RWPE2 (cell line): ENCODE measurements around the gene HPSE2.

Experiments used
- ATAC-seq: fragments of 200-7000 bp; cut with Tn5 transposase; 3 replicates; pipeline ENCODE4 v1.9.1; 2021; ENCODE audit warnings: low read depth
- DNase-seq: peaks from one replicate; pipeline ENCODE4 v3.0.0-alpha.2; 2020; ENCODE audit warnings: low spot score
- H3K27ac ChIP-seq: fragments of 450-650 bp; 2 replicates; pipeline ENCODE4 v1.5.1; 2017; ENCODE audit warnings: mild to moderate bottlenecking; ENCODE audit not compliant: poor library complexity, severe bottlenecking
- H3K27me3 ChIP-seq: fragments of 250-450 bp; sonication (Bioruptor Pico); 2 replicates; pipeline ENCODE4 v1.5.1; 2021; ENCODE audit warnings: mild to moderate bottlenecking, moderate library complexity; ENCODE audit not compliant: insufficient read depth, poor library complexity, severe bottlenecking
- H3K36me3 ChIP-seq: fragments of 250-450 bp; sonication (Bioruptor Pico); 2 replicates; pipeline ENCODE4 v1.5.1; 2020; ENCODE audit warnings: low read depth, mild to moderate bottlenecking, moderate library complexity
- H3K4me1 ChIP-seq: fragments of 250-450 bp; sonication (Bioruptor Pico); 2 replicates; pipeline ENCODE4 v1.5.1; 2021; ENCODE audit warnings: mild to moderate bottlenecking, moderate library complexity; ENCODE audit not compliant: insufficient read depth, poor library complexity, severe bottlenecking
- H3K4me3 ChIP-seq: fragments of 250-450 bp; sonication (Bioruptor Pico); 2 replicates; pipeline ENCODE4 v1.5.1; 2021; ENCODE audit warnings: mild to moderate bottlenecking, moderate library complexity; ENCODE audit not compliant: severe bottlenecking
- H3K9me3 ChIP-seq: fragments of 250-450 bp; sonication (Bioruptor Pico); 2 replicates; pipeline ENCODE4 v1.5.1; 2021; ENCODE audit warnings: mild to moderate bottlenecking, moderate library complexity; ENCODE audit not compliant: severe bottlenecking
- CTCF ChIP-seq: fragments of 450-650 bp; IDR thresholded peaks from one replicate; pipeline ENCODE4 v1.5.1; 2017; ENCODE audit warnings: mild to moderate bottlenecking, moderate library complexity; ENCODE audit not compliant: poor library complexity, severe bottlenecking

The HPSE2 gene

GRCh38 chr10:98619446-98619845 lies 616.2 kb downstream of the HPSE2 start:
- no peak for TF ChIP-seq CTCF
- Histone ChIP-seq H3K36me3 (no peaks in the 10 kb centered on the region), H3K9me3 (no peaks in the 10 kb centered on the region), H3K27ac (no peak overlapping the region), H3K4me1 (no peaks in the 10 kb centered on the region), H3K27me3 (no peaks in the 10 kb centered on the region), H3K4me3 (no peak overlapping the region)
- DNase-seq (no peak), ATAC-seq (no peak)

GRCh38 chr10:98617906-98618520 lies 617.6 kb downstream of the HPSE2 start:
- H3K4me1 ChIP-seq, result no peaks in the 10 kb centered on the region
- H3K27me3 ChIP-seq, result no peaks in the 10 kb centered on the region
- DNase-seq (no peak), ATAC-seq (no peak)
- no peak overlapping the region for H3K27ac ChIP-seq
- no peak for TF ChIP-seq CTCF
- H3K36me3 ChIP-seq, result no peaks in the 10 kb centered on the region
- H3K4me3 ChIP-seq, result no peak overlapping the region
- no peaks in the 10 kb centered on the region for H3K9me3 ChIP-seq

DNA sequence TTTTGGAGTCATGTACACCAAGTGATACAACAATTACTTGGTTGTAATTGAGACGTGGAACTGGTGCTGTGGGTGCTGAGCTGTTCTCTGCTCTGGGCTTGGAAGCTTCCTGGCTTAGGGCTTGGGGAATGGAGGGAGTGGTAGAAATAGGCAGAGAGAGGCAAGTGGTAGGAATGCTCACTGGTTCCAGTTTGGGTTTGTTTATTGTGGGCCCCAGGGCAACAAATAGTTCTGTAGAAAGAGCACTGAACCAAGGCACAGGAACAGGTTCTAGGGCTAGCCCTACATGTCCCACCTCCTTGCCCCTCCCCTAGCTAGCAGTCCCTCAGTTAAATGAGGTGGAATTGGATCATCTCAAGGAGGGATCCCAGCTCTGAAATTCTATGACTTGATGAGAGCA lies 622.2 kb downstream of the HPSE2 start:
- Histone ChIP-seq H3K36me3 (no peaks in the 10 kb centered on the region), H3K4me3 (no peak overlapping the region), H3K27me3 (no peaks in the 10 kb centered on the region), H3K27ac (no peak overlapping the region), H3K4me1 (no peaks in the 10 kb centered on the region), H3K9me3 (no peaks in the 10 kb centered on the region)
- no peak for TF ChIP-seq CTCF
- ATAC-seq (no peak), DNase-seq (no peak)

DNA sequence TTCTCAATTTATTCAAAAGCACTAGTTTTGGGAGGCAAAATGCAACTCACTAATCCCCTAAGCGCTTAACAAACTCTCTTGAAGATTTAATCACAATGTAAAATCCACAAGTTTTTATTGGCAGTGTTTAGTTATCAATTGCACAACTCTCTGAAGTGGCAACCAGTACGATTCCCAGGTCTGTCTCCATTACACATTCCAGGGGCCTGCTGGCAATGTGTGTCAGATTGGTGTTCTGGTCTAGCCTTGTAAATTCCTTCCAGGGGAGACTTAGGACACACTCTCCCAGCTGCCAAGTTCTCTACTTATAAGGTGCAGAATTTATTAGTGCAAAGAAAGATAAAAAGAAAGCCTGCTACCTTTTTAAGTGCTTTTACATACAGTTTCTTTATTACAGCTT lies 624.2 kb downstream of the HPSE2 start:
- no peaks in the 10 kb centered on the region for H3K9me3 ChIP-seq
- DNase-seq, result no peak
- H3K27me3 ChIP-seq, result peaks cover 10% of the 10 kb centered on the region
- H3K27ac ChIP-seq, result no peak overlapping the region
- no peak for ATAC-seq
- no peaks in the 10 kb centered on the region for H3K36me3 ChIP-seq
- TF ChIP-seq CTCF, result no peak
- no peaks in the 10 kb centered on the region for H3K4me1 ChIP-seq
- H3K4me3 ChIP-seq, result no peak overlapping the region

DNA sequence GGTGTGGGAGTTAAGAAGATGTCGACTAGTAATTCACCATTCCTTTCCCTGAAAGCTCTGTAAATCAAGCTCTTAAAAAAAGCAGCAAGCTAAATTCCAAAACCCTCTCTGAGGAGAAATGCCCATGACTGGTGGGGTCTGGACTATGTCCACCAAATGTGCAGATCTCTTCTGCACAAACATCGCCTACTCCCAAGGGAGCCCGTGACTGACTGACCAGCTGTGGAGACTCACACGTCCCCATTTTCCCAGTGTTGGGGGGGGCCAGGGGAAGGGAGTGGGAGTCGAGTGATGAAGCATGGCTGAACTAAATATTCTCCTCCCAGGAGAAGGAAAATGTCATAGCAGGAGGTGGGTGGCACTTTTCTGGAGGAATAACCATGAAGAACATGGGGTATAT lies 624.8 kb downstream of the HPSE2 start:
- Histone ChIP-seq H3K9me3 (no peaks in the 10 kb centered on the region), H3K27me3 (peaks cover 10% of the 10 kb centered on the region), H3K4me3 (no peak overlapping the region), H3K36me3 (no peaks in the 10 kb centered on the region), H3K4me1 (no peaks in the 10 kb centered on the region), H3K27ac (no peak overlapping the region)
- no peak for DNase-seq
- TF ChIP-seq CTCF, result no peak
- ATAC-seq, result no peak
